ENCODE data around the gene BMPR1B.

BMPR1B gene

GRCh38 chr4:94957030-94957429 is 199.3 kb downstream of the BMPR1B start:
- DNase-seq (ENCODE audit: low spot score) = no peak
- no peak overlapping the region for H3K4me3 ChIP-seq
- no peak for TF ChIP-seq CTCF (IDR thresholded peaks at IDR 0.05)
- H3K27ac ChIP-seq = no peak overlapping the region

GRCh38 chr4:94959307-94959706 is 201.6 kb downstream of the BMPR1B start:
- Histone ChIP-seq H3K4me3 (no peak overlapping the region), H3K27ac (no peak overlapping the region)
- no peak for DNase-seq (ENCODE audit: low spot score)
- TF ChIP-seq CTCF (IDR thresholded peaks at IDR 0.05) = no peak

GRCh38 chr4:94960708-94961107 is 203.0 kb downstream of the BMPR1B start:
- H3K27ac ChIP-seq = no peak overlapping the region
- TF ChIP-seq CTCF (IDR thresholded peaks at IDR 0.05) = no peak
- no peak overlapping the region for H3K4me3 ChIP-seq
- no peak for DNase-seq (ENCODE audit: low spot score)

GRCh38 chr4:94961420-94961819 is 203.7 kb downstream of the BMPR1B start:
- H3K27ac ChIP-seq = no peak overlapping the region
- no peak for TF ChIP-seq CTCF (IDR thresholded peaks at IDR 0.05)
- no peak for DNase-seq (ENCODE audit: low spot score)

GRCh38 chr4:94962484-94962883 is 204.7 kb downstream of the BMPR1B start:
- no peak overlapping the region for H3K4me3 ChIP-seq
- no peak overlapping the region for H3K27ac ChIP-seq
- no peak for TF ChIP-seq CTCF (IDR thresholded peaks at IDR 0.05)
- no peak for DNase-seq (ENCODE audit: low spot score)

More at GRCh38 chr4:94961420-94961819, 203.7 kb downstream of the BMPR1B start:
- H3K4me3 ChIP-seq = no peak overlapping the region

GRCh38 chr4:94965852-94966251 is 208.1 kb downstream of the BMPR1B start:
- no peak overlapping the region for H3K4me3 ChIP-seq
- no peak overlapping the region for H3K27ac ChIP-seq
- DNase-seq (ENCODE audit: low spot score) = no peak
- no peak for TF ChIP-seq CTCF (IDR thresholded peaks at IDR 0.05)

GRCh38 chr4:94968493-94968892 is 210.7 kb downstream of the BMPR1B start:
- TF ChIP-seq CTCF (IDR thresholded peaks at IDR 0.05) = no peak
- Histone ChIP-seq H3K27ac (no peak overlapping the region), H3K4me3 (no peak overlapping the region)
- no peak for DNase-seq (ENCODE audit: low spot score)

All from coronary artery (tissue), 2 donors.